ENCODE data around the gene LMAN2. TPM values are rescaled to one million over a fixed set of nuclear protein-coding genes. Genes with fewer than 3 reads are reported as not detected.
"Not testable (repeated sequence)": the region's sequence is repeated elsewhere in the genome, so short reads cannot be mapped to it uniquely, and the experiment has no call there.

Gene LMAN2
- total RNA-seq, 1 donor from 2014 or later, result 67.5 TPM

DNA sequence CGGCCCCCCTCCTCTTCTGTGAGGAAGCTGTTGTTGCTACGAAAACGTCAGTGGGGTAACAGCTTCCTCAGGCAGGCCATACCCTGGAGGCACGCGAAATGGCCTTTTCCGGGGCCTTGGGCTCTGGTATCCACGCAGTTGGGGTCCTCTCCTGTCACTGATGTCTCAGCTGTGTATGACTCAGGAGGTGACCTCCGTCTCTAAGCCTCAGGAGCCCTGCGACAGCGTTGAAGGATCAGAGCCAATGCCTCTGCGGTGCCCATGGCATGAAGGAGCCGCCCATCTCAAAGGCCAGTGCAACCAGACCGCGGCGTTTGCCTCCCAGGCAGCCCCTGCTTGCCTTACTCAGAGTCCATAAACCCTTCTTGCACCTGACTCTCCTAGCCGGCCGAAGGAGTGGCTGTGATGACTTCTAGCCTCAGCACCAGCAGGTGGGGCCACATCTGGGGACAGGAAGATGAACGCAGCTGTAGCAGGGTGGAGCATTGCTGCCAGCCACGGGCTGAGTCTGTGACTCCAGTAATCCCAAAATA is 38.8 kb downstream of the LMAN2 start:
- intact Hi-C loops (cut with DNase I), result loop anchor here (10.0 kb wide), 1 partner anchor 142 kb away; no protein-coding TSS in a partner anchor
- no peak for DNase-seq (ENCODE audit: low spot score)

DNA sequence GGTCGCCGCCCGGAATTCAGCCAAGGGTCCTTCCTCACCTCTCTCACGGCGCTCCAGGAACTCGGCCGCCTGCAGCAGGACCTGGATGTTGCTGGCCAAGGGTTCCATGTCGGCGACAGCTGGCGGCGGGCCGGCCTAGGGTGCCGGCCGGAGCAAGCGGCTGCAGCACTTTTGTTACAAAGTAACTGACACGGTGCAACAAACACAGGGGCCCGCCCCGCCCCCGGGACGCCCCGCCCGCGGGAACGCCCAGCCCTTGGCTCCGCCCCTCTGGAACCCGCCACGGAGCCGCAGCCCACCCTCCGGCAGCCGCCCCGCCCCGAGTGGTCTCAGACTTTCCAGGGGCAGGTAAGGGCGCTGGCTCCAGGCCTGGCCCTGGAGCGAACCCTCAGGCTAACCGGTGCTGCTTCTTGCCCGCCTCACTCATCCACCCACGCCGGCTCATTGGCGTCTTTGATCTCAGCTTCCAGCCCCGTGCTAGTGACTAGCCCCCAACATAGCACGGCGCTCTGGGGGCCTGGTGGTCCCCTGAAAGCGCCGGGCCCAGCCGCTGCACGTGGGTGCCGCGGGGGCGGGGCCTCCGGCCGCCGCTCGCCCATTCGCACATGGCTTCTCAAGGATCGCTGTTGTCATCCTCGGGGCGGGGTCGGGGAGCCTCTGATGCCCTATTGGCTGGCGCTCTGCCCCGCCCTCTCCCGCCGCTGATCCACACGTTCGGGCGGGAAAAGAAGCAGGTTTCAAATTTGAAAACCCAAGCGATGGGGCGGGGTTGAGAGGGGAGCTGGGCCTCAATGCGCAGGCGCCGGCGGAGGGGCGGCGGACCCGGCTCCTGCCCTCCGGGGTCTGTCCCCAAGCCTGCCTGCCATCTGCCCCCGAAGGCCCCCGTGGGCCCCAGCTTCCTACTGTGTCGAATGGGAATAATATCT is 39.5 kb downstream of the LMAN2 start, which contains the start of gene MXD3:
Gene MXD3 (minus strand): TSS at position 176 of the 926 bp plus-strand sequence. CDS start 68 bp downstream, at position 108.
- intact Hi-C loops (cut with DNase I), result loop anchor here (10.0 kb wide), 1 partner anchor 143 kb away; no protein-coding TSS in a partner anchor
- DNase-seq (ENCODE audit: low spot score), result peak; percentile 96

DNA sequence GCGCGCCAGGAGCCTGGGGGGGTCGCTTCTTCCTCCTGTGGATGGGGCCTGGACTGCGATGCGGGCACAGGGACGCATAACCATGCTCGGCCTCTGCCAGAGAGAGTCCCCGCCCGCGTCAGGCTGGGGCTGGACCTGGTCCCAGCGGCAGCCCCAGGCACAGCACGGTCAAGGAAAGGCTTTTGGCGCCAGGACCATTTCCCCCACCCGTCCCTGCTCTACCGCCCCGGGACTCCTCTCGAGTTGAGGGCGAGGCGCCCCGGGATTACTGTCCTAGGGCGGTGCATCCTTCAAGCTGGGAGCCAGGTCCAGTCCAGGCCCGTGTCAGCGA is 40.1 kb downstream of the LMAN2 start:
- intact Hi-C loops (cut with DNase I), result loop anchor here (10.0 kb wide), 1 partner anchor 143 kb away; no protein-coding TSS in a partner anchor
- no peak for DNase-seq (ENCODE audit: low spot score)

DNA sequence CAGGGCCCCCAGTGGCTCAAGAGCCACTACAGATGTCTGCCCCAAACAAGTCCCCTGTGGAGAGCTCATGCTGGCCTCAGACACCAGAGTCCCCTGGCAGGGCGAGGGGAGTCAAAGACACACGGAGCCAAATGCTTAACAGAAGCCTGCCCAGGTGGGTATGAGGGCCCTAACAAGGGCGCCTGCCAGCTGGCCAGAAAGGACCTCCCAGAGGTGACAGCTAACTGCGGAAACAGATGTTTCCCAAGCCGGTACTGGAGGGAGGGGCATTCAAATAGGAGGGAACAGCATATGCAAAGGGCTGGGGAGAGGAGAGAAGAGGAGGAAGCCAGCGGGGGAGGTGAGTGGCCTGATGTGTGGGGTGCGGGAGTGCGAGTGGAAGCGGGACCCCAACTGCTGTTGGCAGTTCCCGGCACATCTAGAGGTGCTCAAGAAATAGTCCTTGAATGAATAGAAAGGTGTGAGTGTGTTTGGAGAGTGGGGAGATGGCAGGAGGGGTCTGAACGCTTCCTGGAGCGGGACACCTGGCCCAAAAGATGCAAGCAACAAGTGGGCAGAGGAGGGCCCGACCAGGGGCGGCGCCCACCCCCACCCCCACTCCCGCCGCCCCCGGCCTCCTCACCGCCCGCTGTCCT is 40.6 kb downstream of the LMAN2 start:
- no peak for DNase-seq (ENCODE audit: low spot score)
- intact Hi-C loops (cut with DNase I), result loop anchor here (10.0 kb wide), 1 partner anchor 144 kb away; no protein-coding TSS in a partner anchor

DNA sequence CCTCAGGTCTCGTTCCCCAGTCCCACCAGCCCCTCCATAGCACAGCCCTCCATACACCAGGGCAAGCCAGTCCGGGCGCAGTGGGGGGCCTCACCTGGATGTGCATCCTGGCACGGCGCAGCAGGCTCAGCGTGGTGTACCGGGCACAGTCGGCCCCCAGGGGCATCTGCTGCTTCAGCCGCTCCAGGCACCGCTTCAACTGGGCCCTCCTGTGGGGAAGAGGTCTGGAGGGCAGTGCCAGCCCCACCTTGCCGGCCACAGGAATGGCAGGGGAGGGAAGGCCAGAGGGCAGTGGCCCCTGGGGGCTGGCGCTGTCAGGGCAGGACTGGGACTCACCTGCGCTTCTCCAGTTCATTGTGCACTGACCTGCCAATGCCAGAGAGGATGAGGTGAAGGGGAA is 41.1 kb downstream of the LMAN2 start:
- intact Hi-C loops (cut with DNase I), result loop anchor here (10.0 kb wide), 1 partner anchor 144 kb away; no protein-coding TSS in a partner anchor
- DNase-seq (ENCODE audit: low spot score), result no peak

DNA sequence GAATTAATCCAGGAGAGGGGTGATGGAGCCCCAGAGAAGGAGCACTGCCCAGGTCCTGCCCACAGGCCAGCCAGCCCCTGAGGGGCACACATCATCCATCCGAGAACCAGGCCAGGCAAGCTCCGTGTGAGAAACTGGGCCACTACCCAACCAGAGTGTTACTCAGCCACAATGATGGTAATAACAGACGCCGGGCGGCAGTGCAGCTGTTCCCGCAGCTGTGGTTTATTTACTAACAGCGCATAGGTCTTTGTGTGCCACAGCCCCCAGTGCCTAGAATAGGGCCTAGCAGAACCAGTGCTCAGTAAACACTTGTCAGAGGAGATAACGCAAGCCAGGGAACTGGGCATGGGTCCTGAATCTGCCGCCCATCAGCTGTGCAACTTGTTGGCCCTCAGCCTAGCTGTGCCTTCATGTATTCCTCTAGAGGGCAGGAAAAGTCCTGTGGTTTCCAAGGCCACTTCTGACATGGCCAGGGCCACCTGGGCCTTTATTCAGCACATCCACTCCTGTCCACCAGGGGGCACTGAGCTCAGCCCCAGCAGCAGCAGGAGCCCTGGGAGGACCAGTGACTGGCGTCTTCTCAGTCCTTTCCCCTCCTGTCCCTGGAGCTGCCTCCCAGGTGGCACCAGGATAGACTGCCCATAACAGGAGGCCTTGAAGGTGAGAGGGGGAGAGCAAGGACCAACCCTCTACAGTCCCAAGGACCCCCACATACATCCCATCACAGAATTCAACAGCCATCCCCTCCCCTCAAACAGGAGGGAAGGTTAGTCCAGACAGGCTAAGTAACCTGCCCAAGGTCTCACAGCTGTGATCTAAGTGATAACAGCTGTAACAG is 41.9 kb downstream of the LMAN2 start:
- intact Hi-C loops (cut with DNase I), result loop anchor here (10.0 kb wide), 1 partner anchor 145 kb away; no protein-coding TSS in a partner anchor
- peak; percentile 92 for DNase-seq (ENCODE audit: low spot score)

DNA sequence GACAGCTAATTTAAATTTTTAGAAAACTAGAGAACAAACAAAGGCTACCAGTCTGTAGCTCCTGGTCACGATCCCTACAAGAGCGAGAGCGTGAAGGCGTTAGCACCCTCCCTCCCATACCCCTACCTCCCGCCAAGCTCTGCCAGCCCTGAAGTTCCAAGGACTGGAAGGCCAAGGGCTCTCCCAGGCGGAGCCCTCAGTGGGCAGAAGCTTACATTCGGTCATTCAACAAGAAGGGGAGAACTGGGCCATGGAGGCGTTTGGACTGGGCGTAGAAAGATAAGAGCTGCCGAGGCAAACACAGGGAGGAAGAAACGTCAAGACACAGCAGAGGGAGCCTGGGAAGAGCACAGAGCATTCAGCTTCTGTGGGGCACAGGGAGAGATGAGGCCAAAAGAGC is 42.7 kb downstream of the LMAN2 start:
- no peak for DNase-seq (ENCODE audit: low spot score)
- intact Hi-C loops (cut with DNase I), result no loop called here

DNA sequence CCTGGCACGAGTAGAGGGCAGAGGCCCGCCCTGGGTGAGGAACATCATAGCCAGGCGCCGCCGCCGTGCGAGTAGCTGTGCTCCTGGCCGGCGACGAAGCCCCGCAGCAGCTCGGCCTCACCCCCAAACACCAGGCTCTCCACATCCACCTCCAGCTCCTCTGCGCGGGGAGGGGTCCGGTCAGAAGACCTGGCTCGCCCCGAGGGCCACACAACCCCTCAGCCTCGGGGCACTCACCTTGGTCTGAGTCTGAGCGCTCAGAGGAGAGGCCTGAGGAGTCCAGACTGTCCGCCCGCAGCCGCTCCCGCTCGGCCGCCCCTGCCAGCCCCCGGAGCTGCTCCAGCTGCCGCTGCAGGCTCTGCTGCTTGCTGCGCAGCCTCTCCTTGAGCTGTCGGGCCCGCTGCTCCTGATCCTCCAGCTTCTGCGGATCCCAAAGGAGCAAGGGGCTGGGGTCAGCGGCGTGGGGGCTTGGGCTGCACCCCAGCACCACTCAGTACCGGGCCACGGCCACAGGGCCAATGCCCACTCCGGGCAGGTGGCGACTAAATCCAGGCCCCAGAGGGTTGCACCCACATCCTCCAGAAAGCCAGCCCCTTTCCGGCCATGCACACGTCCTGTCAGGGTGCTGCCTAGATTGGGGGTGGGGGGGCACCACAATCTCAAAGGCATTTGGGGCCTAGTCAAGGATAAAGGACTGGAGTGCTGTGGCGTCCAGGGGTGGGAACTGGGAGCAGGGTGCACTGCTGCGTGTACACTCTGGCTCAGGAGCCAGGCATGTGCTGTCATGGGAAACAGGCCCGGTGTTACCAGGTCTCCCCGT is 43.7 kb downstream of the LMAN2 start:
- DNase-seq (ENCODE audit: low spot score), result no peak
- intact Hi-C loops (cut with DNase I), result no loop called here

DNA sequence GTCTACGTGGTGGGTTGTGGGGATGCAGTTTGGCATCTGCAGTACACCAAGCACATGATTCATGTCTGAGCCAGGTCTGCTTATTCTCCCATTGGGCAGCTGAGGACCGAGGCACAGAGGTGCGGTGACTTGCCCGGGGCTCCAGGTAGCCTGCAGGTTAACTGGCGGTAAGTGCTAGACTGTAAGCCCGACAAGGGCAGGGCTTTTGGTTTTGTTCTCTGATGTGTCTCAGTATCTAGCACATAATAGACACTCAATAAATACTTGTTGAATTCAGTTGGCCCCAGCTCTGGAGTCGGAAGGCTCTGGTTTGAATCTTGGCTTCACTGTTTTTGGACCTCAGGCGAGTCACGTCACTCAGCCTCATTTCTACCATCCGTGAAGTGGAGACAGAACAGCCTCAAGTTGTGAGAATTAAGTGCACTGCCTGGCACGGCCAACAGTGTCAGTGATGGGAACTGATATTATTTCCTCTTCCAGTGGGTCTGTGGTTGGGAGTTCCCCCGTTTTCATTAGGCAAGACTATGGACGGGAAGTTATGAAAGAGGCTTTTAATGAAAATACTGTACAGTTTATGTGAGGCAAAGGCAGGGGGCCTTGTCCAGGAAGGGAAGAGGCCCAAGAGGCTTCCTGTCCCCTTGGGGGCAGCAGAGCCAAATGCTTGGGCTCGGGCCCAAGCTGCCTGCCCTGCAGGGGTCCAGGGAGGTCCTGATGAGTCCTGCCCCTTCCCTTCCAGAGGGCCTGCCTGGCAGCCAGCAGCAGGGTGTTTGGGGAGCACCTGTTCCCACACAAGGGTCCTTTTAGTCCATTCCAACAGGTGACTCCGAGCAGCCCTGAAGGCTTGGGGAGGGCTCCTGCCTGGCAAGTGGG is 44.6 kb downstream of the LMAN2 start:
- peak; percentile 87 for DNase-seq (ENCODE audit: low spot score)
- intact Hi-C loops (cut with DNase I), result no loop called here

DNA sequence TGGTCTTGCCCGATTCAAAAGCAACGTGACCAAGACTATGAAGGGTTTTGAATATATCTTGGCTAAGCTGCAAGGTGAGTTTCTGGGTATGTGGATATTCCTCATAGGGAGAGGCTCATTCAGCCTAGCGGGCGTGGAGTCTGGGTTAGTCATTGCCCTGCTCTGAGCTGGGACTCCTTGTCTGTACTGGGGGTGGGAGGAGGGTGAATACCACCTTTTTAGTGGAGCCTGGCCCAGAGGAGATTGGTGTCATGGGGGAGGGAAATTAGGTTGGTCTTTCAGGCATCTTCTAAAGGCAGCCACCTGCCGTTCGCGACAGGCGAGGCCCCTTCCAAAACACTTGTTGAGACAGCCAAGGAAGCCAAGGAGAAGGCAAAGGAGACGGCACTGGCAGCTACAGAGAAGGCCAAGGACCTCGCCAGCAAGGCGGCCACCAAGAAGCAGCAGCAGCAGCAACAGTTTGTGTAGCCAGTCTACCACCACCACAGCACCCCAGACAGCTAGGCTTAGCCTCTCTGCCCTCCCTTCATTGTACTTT is 45.3 kb downstream of the LMAN2 start:
- DNase-seq (ENCODE audit: low spot score), result not testable (repeated sequence)

DNA sequence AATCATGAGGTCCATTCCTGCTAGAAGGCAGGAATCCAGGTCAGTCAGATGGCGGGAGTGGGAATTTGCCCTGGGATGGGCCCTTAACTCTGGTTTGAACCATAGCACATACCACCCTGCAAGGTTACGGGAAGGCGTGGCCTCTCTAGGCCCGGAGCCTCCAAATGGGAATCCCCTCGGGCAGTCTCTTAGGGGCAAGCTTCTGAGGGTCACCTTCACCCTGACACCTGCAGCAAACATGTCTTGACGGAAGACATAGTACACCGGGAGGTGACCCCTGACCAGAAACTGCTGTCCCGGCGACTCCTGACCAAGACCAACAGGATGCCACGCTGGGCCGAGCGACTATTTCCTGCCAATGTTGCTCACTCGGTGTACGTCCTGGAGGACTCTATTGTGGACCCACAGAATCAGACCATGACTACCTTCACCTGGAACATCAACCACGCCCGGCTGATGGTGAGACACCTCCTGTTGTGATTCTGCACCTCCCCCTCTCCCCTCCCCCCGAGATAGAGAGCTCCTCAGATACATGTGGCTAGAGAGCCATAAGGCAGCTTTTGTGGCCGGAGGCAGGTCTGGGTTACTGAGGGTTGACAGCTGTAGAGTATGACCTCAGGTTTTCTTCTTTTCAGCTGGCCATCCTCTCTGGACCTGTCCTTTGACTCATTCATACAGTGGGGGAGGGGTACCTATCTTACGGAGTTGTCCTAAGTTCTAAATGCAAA is 46.9 kb downstream of the LMAN2 start:
- DNase-seq (ENCODE audit: low spot score), result no peak
- intact Hi-C loops (cut with DNase I), result loop anchor here (5.0 kb wide), 2 partner anchors 172 to 192 kb away; partner anchors contain the start of gene NSD1

More for the DNA sequence above, 45.3 kb downstream of the LMAN2 start:
- intact Hi-C loops (cut with DNase I), result not testable (repeated sequence)

DNA sequence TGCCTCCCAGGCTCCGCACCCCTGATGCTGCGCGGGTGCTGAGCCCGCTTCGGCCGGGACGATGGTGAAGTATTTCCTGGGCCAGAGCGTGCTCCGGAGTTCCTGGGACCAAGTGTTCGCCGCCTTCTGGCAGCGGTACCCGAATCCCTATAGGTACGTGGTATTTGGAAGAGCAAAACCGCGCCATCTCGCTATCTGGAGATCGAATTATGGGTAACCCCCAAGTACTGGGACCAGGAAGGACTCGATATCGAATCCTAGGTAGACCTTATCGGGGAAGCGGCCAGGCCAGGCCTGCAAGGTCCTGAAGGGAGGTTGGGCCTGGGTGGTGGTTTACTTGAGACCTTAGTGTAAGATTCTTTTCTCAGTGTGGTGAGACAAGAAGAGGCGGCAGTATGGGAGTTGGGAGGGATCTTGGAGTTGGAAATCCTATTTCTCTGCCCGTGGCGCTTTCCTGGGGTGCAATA is 47.5 kb downstream of the LMAN2 start:
- no peak for DNase-seq (ENCODE audit: low spot score)
- intact Hi-C loops (cut with DNase I), result loop anchor here (5.0 kb wide), 2 partner anchors 172 to 192 kb away; partner anchors contain the start of gene NSD1

DNA sequence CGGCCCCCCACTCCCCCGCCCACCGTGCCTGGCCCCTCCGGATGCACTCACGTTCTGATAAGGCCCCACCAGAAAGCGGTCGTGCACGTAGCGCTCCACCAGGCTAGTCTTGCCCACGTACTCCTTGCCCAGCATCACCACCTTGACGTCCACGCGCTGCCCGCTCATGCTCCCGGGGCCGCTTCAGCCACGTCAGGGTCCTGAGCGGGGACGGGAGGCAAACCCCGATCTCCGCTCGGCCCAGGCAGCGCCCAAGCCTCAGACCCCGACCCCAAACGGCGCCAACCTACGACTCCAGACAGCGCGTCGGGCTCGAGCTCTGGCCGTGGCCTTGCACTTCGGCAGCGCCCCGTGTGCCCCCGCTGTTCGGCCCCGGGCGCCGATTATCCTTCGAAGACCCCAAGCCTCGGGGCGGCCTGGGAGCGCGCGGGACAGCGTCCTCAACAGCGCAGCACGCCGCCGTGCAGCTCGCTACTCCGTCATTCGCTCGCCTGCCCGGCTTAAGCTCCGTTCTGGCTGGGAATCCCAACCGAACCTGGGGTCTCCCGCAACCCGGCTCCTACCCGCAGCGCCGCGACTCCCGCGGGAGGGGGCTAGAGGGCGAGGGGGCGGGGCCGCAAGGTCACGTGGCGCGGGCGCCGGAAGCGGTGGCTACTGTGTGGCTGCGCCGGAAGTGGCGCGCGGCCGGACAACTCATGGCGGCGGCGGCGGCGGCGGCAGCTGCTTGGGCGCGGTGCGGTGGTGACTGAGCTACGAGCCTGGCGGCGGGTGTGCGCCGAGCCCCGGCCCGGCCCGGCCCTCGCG is 48.1 kb downstream of the LMAN2 start, which contains the start of the genes PRELID1 and RAB24:
Gene PRELID1 (plus strand): TSS at position 679 of the 804 bp plus-strand sequence. CDS start 187 bp downstream, outside the sequence.
Gene RAB24 (minus strand): TSS at position 599 of the 804 bp plus-strand sequence. CDS start 431 bp downstream, at position 168.
- intact Hi-C loops (cut with DNase I), result loop anchor here (5.0 kb wide), 2 partner anchors 171 to 191 kb away; partner anchors contain the start of gene NSD1
- DNase-seq (ENCODE audit: low spot score), result peak; percentile 95

DNA sequence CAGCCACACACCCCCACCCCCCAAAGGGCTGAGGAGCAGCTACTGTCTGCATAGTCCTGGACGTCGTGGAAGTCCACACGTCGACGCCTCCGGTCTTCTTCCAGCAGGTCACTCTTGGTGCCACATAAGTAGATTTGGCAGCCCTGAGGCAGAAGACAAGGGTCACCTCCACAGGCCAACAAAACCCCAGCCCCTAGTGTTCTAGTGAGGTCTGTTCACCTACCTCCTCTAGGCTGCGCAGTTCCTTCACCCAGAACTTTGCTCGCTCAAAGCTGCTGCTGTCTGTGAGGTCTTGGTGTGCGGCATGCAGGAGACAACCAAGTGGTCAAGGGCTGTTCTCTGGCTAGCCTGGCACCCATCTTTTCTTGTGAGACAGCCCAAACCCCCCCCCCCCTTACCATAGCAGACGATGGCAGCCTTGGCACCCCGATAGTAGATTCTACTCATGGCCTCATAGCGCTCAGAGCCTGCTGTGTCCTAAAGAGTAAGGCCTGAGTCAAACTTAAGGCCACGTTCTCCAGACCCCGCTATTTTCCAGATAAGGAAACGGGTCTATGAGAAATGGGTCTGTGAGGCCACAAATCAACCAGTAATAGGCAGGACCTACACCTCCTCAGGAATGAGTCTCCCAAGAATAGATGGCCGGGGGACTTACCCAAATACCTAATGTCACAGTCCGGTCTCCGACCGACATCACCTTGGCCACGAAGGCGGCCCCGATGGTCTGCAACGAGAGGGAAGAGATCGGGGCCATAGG is 48.9 kb downstream of the LMAN2 start:
- no peak for DNase-seq (ENCODE audit: low spot score)
- intact Hi-C loops (cut with DNase I), result loop anchor here (5.0 kb wide), 2 partner anchors 170 to 190 kb away; partner anchors contain the start of gene NSD1

All from cardiac septum (tissue), 1 donor.